PC-3 (cell line): ENCODE data around the gene MAGI2. TPM values are rescaled to one million over a fixed set of nuclear protein-coding genes. Genes with fewer than 3 reads are reported as not detected.

Experiments
- ATAC-seq: fragments of 200-7000 bp; cut with Tn5 transposase; 2 replicates; pipeline ENCODE4 v1.9.1; 2020; ENCODE audit warnings: mild to moderate bottlenecking, moderate library complexity
- BruUV-seq: library from RNA; stranded (reverse); fragments of 400-500 nt; replicated peaks from 2 replicates; lab custom pipeline; 2021; lab: Mats Ljungman, UMichigan
- CTCF ChIA-PET: fragments of 300-600 bp; sonication (Branson Sonifier 250); formaldehyde crosslinking; loops from one replicate; lab custom pipeline; 2022; ENCODE audit warnings: antibody characterized with exemption; lab: Charles Lee
- POLR2A ChIA-PET: fragments of 300-600 bp; sonication (Branson Sonifier 250); formaldehyde crosslinking; loops from one replicate; lab custom pipeline; 2022; ENCODE audit warnings: antibody characterized with exemption; ENCODE audit not compliant: unreplicated experiment; lab: Charles Lee
- DNase-seq: peaks from one replicate; pipeline ENCODE4 v3.0.0-alpha.2; 2015
- H2AFZ ChIP-seq: fragments of 300-600 bp; sonication (generic); 2 replicates; pipeline ENCODE4 v1.6.0; 2016; ENCODE audit warnings: antibody characterized with exemption, low read length
- H3F3A ChIP-seq: fragments of 300-600 bp; sonication (generic); one replicate; pipeline ENCODE4 v1.6.0; 2017; ENCODE audit warnings: antibody characterized with exemption, low read length, control low read depth, mild to moderate bottlenecking; ENCODE audit not compliant: unreplicated experiment
- H3K27ac ChIP-seq: fragments of 300-600 bp; sonication (generic); 2 replicates; pipeline ENCODE4 v1.5.1; 2016; ENCODE audit warnings: mild to moderate bottlenecking, low read length
- H3K27me3 ChIP-seq: fragments of 300-600 bp; sonication (generic); 2 replicates; pipeline ENCODE4 v1.6.1; 2016; ENCODE audit warnings: low read length, mixed read lengths
- H3K36me3 ChIP-seq: fragments of 300-600 bp; sonication (generic); 2 replicates; pipeline ENCODE4 v1.6.1; 2016; ENCODE audit warnings: low read depth, mixed run types, low read length, mixed read lengths
- H3K4me1 ChIP-seq: fragments of 300-600 bp; sonication (generic); 2 replicates; pipeline ENCODE4 v1.5.1; 2016; ENCODE audit warnings: low read length; ENCODE audit not compliant: insufficient read depth
- H3K4me2 ChIP-seq: fragments of 300-600 bp; sonication (generic); 2 replicates; pipeline ENCODE4 v1.6.0; 2016; ENCODE audit warnings: low read length
- H3K4me3 ChIP-seq: fragments of 300-600 bp; sonication (generic); 2 replicates; pipeline ENCODE4 v1.5.1; 2016; ENCODE audit warnings: mild to moderate bottlenecking, low read length, mixed read lengths
- H3K79me2 ChIP-seq: fragments of 300-600 bp; sonication (generic); 2 replicates; pipeline ENCODE4 v1.6.1; 2017; ENCODE audit warnings: low read length, mixed read lengths
- H3K9ac ChIP-seq: fragments of 300-600 bp; sonication (generic); 2 replicates; pipeline ENCODE4 v1.6.0; 2016; ENCODE audit warnings: mild to moderate bottlenecking, low read length
- H3K9me2 ChIP-seq: fragments of 300-600 bp; sonication (generic); replicated peaks from 2 replicates; pipeline ENCODE4 v1.6.1; 2016; ENCODE audit warnings: mixed run types, low read length, mixed read lengths
- H3K9me3 ChIP-seq: fragments of 300-600 bp; sonication (generic); 2 replicates; pipeline ENCODE4 v1.6.1; 2016; ENCODE audit warnings: low read length, mixed read lengths
- H4K20me1 ChIP-seq: fragments of 300-600 bp; sonication (generic); 2 replicates; pipeline ENCODE4 v1.6.1; 2016; ENCODE audit warnings: low read length, mixed read lengths
- CTCF ChIP-seq: fragments of 300-600 bp; sonication (generic); conservative IDR thresholded peaks from 2 replicates; pipeline ENCODE4 v1.5.1; 2017; ENCODE audit warnings: antibody characterized with exemption, low read depth, mild to moderate bottlenecking, low read length
- EZH2 ChIP-seq: fragments of 300-600 bp; sonication (generic); IDR thresholded peaks from one replicate; pipeline ENCODE4 v1.6.1; 2017; ENCODE audit warnings: antibody characterized with exemption, mild to moderate bottlenecking, low read length; ENCODE audit not compliant: unreplicated experiment
- EZH2phosphoT487 ChIP-seq: fragments of 300-600 bp; sonication (generic); IDR thresholded peaks from 2 replicates; pipeline ENCODE4 v1.6.1; 2018; ENCODE audit warnings: mild to moderate bottlenecking, antibody characterized with exemption, low read length, borderline replicate concordance
- intact Hi-C: fragments of 100-400 bp; cut with micrococcal nuclease; formaldehyde crosslinking; loops from 2 replicates; pipeline ENCODE4 v1.9.0; 2023
- total RNA-seq: library from RNA; depleted of rRNA; stranded (reverse); fragments of >200 nt; gene quantifications from 2 replicates; pipeline ENCODE4 v1.2.3, GENCODE V29; 2014

The MAGI2 gene
- total RNA-seq, 1 experiment from 2014 or later: not detected

- Histone ChIP-seq H2AFZ (no peak overlapping the region), H3F3A (no peaks in the 10 kb centered on the region), H3K9me3 (no peaks in the 10 kb centered on the region), H3K27me3 (no peaks in the 10 kb centered on the region), H3K79me2 (no peaks in the 10 kb centered on the region), H3K4me2 (no peak overlapping the region), H3K27ac (no peak overlapping the region), H3K9ac (no peak overlapping the region), H3K9me2 (no peaks in the 10 kb centered on the region), H4K20me1 (no peaks in the 10 kb centered on the region), H3K4me3 (no peak overlapping the region), H3K4me1 (peaks cover 4% of the 10 kb centered on the region; the same call in 1 of the 2 replicates), H3K36me3 (no peaks in the 10 kb centered on the region)
- no TSS peak for BruUV-seq
- intact Hi-C loops: loop anchor here (10.0 kb wide), 1 partner anchor 139 kb away; no protein-coding TSS in a partner anchor
- TF ChIP-seq CTCF (no peak), EZH2 (no peak), EZH2phosphoT487 (no peak)
- DNase-seq (peak; percentile 70), ATAC-seq (peak; percentile 53)
- POLR2A ChIA-PET: no interaction called here
- CTCF ChIA-PET: no interaction called here
These were observed 19.4 kb downstream of the MAGI2 start for GRCh38 chr7:79434098-79434497.

DNA sequence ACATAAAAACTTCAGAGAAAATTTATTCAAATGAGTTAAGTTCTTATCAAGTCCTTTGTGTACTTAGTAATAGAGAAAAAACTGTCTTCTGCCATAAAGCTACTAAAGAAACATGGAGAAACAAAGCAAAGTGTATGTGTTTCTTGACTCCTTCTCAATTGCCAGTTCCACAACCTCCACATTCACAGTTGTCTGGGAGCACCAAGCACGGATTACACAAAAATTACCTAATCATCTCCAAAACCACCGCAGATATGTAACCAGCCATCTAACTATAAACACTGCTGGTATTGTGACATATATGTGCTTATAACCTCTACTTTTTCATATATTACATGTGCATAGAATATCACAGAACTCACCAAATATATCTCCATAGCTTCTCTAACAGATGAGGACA is 23.1 kb downstream of the MAGI2 start:
- Histone ChIP-seq H3K36me3 (no peaks in the 10 kb centered on the region), H3K79me2 (no peaks in the 10 kb centered on the region), H3K4me3 (no peak overlapping the region), H3K9me2 (no peaks in the 10 kb centered on the region), H3K4me2 (no peak overlapping the region), H2AFZ (no peak overlapping the region), H3K27ac (no peak overlapping the region), H3K27me3 (no peaks in the 10 kb centered on the region), H4K20me1 (no peaks in the 10 kb centered on the region), H3K9me3 (no peaks in the 10 kb centered on the region), H3F3A (no peaks in the 10 kb centered on the region), H3K9ac (no peak overlapping the region), H3K4me1 (0 out of 2 replicates have a peak, but pooled peaks cover 4% of the 10 kb centered on the region)
- BruUV-seq: no TSS peak
- CTCF ChIA-PET: no interaction called here
- DNase-seq (no peak), ATAC-seq (no peak)
- intact Hi-C loops: loop anchor here (10.0 kb wide), 1 partner anchor 136 kb away; no protein-coding TSS in a partner anchor
- no peak for TF ChIP-seq CTCF
- no peak for TF ChIP-seq EZH2
- TF ChIP-seq EZH2phosphoT487: no peak
- POLR2A ChIA-PET: no interaction called here

DNA sequence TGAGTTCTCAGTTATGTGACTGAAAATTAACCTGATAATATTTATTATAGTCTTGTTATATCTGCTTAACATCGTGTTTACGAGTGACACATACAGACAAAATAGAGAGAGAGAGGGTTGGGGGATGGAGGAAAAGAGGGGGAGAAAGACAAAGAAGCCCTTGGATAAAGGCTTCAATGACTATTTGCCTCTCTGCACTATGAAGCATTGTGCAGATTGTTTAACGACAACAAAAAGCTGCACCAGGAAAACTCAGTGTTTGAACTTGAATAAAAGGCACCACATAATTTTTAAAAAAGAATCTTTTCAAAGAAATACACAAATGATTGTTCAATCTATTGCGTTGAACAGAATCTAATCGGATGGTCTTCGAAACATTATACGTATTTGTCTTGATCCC is 27.8 kb downstream of the MAGI2 start:
- ATAC-seq (no peak), DNase-seq (no peak)
- Histone ChIP-seq H3K9ac (no peak overlapping the region), H3K79me2 (no peaks in the 10 kb centered on the region), H3K4me2 (no peak overlapping the region), H4K20me1 (no peaks in the 10 kb centered on the region), H3K4me1 (peaks cover 4% of the 10 kb centered on the region; the same call in 1 of the 2 replicates), H3K4me3 (no peak overlapping the region), H3F3A (no peaks in the 10 kb centered on the region), H3K27me3 (no peaks in the 10 kb centered on the region), H3K9me3 (no peaks in the 10 kb centered on the region), H3K9me2 (no peaks in the 10 kb centered on the region), H3K36me3 (no peaks in the 10 kb centered on the region), H2AFZ (no peak overlapping the region), H3K27ac (no peak overlapping the region)
- intact Hi-C loops: no loop called here
- no TSS peak for BruUV-seq
- ChIA-PET POLR2A (no interaction called here), CTCF (no interaction called here)
- TF ChIP-seq EZH2phosphoT487: no peak
